HG03520 (cell line): ENCODE data around the gene PCBP3.

ENCODE experiments used
- ATAC-seq: cut with Tn5 transposase; IDR thresholded peaks from one replicate; pipeline ENCODE4 v1.9.1; 2021; ENCODE audit warnings: mild to moderate bottlenecking, moderate library complexity; ENCODE audit not compliant: unreplicated experiment

The PCBP3 gene

DNA sequence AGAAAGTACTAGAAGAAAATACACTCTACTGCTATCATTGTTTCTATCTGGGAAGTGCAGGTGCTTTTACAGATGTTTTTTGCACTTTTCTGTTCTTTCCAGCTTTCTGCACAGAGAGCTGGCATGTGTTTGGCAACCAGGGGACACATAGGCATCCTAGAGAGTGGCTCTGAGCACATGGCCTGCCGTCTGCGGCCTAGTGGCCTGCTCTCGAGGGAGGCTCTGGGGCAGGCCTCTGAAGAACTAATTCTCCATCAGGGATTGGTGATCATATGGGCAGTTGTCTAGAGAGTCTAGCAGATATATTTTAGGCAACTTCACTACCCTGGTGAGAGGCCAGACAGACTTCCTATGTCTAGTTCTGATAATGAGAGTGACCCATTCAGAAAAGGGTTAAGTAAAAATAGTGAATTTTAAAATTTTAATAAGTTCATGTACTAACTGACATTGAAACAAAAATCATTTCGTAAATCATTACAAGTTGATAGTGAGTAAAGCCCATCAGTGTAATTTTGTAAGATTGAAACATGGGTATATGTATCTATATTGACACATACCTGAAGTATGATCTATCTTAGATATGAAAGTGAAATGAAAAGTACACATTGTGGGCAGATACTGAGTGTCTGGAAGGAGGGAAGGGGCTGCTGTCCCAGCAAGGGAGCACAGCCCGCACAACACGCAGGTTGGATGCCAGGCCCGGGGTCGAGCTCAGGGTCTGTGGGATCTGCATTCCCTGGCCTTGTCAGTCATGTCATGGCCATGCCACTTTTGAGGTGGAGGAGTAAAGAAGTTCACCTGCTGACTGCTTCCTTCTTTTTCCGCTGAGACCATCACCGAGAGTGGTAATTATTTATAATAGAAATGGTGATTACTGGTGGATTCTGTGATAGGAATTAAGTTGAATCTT lies 79.8 kb downstream of the PCBP3 start:
- ATAC-seq = no peak

DNA sequence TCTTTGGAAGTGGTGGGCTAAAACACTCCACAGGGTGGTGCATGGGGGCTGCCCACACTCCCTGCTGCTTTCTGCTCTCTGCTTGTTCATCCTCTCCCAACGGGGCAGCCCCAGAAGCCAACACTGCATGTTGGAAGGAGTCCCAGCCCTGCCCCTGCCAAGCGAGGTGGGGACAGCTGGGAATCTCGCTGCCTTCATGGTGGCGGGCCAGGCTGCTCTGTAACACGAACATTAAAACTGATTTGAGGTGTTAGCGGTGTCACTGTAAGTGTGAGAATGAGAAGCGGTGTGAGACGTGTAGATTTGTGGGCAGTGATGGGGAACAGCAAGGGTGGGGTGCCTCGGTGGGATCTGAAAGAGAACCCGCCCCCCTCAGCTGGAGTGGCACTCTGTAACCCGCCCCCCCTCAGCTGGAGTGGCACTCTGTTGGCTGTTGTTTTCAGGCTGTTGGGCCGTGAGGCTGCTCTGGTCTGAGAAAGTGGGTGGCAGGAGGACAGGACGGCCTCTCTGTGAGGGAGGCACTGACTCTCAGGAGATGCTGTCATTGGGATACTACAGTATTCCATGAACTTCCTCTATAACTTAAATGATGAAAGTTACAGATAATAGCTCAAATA lies 80.9 kb downstream of the PCBP3 start:
- no peak for ATAC-seq

DNA sequence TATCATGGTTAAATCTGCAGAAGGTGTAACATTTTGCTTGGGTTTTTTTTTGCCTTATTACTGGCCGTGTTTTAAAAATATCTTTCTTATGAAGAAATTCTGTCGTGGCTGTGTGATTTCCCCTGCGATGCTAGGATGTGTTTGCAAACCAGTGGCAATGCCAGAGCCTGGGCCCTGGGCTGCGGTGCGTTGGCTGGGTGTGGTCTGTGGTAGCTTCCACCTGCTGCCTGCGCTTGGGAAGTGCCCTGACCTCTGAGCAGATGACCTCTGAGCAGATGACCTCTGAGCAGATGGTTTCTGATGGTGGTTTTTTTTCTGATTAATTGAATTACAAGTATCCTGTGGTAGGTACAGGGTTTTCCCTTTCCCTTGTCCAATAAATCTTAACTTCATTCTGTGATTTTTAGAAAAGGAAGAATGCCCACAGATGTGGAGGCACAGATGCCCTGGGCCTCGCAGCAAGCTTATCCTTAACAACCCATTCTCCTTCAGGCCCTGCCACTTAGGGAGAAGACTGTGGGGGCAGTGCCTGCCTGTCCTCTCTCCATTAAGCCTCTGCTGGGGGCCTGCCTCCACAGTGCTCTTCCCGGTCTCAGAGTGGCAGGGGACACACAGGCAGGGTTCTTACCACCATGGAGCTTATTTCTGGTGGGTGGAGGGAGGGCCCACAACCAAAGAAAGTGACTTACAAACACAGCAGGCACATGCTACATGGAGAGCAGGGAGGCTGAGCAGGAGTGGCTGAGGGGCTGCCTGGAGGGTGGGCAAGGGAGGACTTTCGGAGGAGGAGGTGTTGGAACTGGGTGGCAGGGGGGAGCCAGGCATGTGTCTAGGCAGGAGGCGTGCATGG lies 81.7 kb downstream of the PCBP3 start:
- ATAC-seq = no peak

DNA sequence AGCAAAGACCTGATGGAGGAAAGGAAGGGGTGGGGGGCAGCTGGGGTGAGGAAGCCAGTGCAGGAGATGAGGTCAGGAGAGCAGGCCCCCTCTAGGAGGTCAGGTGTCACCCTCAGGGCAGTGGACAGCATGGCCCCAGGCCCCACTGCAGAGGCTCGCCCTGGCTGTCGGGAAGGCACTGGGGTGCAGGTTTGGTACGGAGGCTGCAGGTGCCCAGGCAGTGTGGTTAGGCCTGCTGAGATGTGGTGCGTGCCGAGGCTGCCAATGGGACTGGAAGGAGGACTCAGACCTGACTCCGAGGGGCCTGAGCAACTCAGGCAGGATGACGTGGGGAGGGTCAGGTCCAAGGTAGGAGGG lies 82.3 kb downstream of the PCBP3 start:
- no peak for ATAC-seq

DNA sequence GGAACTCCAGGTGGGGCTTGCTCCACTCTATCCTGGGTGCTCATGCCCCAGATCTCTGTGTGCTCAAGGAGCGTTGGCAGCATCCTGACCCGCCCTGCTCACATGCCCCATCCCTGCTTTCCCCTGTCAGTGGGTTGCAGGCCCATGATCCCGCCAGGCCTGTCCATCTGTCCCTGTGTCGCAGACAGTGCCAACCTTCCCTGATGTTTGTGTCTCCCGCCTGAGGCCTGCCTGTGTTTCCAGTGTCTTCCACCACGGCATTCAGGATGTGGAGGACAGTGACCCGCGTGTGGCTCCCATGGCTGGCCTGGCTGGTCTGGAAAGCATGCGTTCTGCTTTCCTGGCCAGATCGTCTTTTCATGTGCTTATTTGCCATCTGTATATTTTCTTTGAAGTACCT lies 82.9 kb downstream of the PCBP3 start:
- no peak for ATAC-seq

DNA sequence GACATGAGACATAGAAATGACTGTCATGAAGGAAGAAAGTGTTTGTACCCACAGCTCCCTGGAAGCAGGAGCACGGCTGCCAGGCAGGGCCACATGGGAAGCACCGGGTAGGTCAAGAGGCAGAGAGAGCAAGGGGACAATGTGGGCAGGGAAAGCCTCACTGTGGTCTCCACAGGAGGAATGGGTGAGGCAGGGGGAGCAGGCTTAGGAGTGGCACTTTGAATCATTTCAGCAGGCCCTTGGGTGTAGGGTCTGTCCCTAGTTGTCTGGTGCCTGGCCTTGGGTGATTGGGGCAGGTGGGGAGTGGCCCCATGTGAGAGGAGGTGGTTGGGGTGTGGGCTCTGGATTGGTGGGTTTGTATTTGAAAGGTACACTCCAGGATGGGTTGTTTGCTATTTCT lies 83.9 kb downstream of the PCBP3 start:
- no peak for ATAC-seq

DNA sequence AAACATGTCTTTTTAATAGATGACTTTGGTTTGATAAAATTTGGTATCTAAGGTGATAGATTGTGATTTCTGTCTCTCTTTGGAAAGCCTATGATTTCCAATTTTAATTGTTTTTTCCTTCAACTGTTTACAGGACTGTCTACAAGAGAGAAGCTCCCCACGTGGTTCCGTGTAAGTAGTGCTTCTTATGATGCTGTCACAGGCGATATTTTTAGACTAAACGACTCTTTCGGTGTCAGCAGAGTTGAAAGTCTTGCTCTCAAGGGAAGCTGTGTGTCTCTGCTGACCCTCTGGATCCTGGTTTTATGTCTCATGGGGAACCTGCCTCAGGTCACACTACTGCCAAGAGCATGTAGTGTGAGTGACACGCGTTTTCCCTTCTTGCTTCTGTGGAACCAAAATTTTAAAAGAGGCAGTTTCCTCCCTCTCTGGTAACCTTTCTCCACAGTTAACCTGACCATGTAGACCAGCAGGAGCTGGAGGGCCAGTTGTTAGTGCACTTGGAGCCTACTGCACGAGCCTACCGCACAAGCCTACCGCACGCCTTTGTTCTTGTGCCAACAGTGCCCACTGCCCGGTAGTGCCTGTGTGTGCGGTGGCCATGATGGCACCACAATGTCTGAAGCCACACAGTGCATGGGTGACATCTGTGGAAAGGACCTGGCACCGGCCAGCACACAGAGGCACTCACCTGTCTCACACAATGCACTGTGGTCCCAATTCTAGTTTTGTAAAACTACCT lies 91.9 kb downstream of the PCBP3 start:
- ATAC-seq = no peak

DNA sequence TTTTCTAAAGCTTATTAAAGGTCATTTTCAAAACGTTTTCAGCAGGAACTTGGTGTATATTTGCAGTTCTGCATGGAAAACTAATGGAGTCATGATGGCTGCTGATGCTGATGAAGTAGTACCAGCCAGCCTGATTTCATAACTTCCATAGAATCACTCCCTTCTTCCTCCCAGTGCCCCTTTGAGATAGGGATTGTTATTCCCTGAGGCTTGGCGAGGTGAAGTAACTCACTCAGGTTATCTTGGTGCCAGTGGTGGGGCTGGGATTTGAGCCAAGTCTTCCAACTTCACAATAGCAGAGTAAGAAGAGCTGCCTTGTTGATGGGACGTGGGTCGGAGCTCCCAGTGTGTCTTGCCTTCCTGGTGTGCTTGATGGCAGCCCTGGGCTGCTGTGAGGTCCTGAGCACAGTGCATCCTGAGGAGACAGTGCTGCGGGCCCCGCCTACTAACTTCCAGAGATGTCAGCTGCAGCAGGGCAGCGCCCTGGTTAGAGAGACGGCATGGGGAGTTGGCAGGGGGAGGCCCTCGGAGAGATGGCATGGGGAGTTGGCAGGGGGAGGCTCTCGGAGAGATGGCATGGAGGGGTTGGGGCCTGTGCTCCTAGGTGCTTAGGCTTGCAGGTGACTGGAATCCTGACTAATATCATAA lies 92.6 kb downstream of the PCBP3 start:
- ATAC-seq = no peak

DNA sequence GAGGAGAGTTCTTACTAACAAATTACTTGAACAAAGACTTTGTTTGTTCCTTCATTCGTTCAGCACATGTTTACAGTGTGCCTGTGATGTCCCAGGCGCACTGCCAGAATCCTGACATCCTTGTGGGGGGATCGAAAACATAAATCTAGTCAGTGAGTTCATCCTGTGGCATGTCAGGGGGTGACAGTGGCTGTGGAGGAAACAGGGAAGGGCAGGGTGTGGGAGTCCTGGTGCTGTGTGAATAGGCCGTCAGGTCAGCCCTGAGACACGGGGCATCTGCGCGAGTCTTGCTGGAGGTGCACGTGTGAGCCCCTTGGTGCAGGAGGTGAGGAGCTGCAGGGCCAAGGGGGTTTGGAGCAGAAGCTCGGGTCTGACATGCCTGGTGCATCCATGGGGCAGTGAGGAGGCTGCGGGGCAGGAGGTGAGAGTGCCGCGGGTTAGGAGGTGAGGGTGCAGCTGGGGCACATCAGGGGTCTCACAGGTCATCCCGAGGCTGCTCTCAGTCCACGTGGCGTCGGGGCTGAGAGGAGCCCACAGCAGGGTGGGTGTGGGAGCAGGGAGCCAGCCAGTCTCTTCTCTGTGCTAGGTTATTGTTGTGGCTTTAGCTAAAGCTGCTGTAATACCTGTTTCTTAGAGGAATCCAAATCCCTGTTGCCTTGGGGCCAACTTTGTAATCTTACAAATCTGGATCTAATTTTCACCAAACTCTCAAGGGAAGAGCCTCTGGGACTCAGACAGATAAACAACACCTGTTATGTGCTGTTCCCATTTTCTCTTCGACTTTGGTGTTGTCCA lies 93.4 kb downstream of the PCBP3 start:
- no peak for ATAC-seq

DNA sequence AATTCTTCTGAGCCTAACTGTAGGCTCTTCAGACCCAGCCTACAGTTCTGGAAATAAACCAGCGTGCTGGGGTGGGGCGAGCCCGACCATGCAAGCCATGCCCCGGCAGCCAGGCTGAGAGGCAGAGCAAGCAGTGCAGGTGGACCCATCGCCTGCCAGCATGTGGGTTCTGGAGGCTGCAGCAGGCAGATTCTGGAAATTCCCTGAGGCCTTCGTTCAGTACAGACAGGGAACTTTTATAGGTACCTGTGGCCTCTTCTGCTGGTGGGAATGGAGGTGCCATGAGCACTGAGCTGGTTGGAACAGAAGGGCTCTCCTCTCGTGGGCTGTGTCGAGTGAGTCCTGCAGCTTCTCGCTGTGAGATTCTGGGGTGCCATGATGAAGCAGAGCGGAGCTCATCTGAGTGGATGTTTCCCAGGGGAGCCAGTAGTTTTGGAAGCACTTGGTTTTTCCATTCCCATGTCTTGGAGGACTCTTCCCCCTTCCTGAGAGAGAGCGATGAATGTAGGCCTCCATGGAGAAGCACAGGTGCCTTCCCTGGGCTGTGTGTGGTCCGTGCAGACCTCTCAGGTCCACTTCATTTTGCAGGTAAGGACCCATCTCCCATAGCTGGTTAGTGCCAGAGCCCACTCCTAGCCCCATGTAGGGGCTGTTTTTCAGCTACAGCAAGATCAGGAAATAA lies 94.1 kb downstream of the PCBP3 start:
- no peak for ATAC-seq

DNA sequence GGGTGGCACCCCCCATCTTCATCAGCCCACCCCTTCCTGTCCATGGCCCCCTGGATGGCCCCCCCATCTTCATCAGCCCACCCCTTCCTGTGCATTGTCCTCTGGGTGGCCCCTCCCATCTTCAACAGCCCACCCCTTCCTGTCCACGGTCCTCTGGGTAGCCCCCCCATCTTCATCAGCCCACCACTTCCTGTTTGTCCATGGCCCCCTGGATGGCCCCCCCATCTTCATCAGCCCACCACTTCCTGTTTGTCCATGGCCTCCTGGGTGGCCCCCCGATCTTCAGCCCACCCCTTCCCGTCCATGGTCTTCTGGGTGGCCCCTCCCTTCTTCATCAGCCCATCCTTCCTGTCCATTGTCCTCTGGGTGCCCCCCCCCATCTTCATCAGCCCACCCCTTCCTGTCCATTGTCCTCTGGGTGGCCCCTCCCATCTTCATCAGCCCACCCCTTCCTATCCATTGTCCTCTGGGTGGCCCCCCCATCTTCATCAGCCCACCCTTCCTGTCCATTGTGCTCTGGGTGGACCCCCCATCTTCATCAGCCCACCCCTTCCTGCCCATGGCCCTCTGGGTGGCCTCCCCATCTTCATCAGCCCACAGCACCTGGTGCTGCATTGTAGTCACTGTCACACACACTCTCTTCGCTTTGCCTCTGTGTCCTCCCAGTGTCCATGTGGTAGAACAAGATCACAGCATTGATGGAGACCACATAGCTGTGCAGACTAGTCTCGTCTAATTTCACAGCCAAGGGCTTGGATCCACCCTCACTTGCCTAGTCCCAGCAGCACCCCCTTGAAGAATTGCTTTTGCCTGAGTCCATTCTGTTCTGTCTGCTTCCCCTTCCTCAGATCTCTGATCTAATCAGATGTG lies 95.9 kb downstream of the PCBP3 start:
- no peak for ATAC-seq

DNA sequence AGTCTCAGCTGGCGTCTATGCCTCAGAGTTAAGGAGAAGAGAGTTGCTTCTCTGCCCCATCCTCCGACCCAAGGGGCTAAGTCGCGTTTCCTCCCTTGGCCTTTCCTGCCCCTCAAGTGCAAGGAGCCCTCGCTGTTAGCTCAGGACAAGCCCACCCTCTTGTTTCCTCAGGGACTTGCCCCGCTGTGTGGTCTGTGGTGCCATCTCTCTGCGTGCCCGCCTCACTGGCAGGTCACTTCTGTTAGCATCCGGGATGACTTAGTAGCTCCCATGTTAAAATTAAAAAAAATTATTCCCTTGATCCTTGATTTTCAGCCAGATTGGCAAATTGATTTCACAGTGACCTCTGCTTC lies 96.5 kb downstream of the PCBP3 start:
- ATAC-seq = no peak

DNA sequence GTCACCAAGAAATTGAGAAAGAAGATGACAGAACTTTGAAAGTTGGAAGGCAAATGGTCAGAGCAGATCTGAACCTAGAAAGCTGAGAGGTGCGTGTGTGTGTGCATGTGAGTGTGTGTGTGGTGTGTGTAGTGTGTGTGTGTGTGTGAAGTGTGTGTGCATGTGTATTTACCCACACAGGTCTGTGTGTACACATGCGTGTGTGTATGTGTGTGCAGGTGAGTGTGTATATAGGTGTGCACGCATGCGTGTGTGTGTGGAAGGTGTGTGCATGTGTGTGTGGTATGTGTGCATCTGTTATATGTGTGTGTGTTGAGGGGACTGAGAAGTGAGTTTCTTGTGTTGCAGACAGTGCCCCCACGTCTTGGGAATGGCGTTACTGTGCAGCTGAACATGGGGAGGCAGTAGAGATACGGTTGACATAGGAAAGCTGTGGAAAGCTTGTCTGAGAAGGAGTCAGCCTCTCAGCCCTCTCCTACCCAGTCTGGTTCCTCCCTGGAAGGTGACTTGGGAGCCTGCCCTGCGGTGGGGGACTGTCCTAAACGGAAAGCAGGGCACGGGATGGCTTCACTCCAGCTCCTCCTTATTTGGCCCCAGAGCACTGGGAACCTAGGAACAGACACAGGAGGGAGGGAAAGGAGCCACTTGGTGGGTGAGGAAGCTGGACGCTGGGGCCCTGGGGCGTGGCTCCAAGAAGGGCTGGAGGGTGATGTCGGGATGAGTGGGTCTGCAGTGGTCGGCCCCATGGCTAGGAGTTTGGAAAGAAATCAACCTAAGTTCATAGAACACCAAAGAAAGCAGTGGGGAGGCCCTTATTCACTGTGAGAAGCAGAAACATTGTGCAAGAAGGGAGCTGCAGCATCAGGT lies 97.2 kb downstream of the PCBP3 start:
- no peak for ATAC-seq

DNA sequence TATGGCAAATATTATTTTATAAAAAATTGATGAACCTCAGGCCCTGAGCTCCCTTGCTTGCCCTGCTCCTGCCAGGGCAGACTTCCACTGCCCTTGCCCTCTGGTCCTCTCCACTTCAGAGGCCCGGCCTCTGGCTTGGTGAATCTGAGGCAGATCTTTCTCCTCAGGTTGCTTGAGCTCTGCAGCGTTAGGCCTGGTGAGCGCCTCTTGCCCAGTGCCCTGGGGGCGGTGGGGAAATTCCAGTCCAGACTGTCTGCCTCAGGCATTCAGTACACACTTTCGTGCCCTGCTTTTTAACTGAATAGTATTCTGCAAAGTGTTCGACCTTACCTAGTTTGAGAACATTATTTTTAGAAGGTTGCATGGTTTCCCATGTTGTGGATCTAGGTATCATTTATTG lies 98.2 kb downstream of the PCBP3 start:
- ATAC-seq = no peak

DNA sequence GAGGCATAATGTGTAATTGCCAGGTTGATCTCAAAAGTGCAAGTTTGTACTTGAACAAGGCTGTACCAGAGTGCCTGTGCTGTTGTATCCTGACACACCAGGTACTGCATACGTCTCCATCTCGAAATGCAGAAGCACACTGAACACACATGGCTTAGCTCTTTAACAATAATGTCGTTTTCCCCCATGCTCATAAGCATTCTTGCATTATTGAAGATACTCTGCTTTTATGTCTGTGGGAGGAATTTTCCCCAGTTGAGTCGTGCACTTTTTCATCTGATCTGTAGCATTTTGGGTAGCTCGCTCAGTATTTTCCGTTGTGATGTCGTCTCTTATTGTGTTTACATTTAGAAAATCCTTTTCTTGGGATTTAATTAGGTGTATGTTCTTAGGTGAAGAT lies 98.7 kb downstream of the PCBP3 start:
- no peak for ATAC-seq

DNA sequence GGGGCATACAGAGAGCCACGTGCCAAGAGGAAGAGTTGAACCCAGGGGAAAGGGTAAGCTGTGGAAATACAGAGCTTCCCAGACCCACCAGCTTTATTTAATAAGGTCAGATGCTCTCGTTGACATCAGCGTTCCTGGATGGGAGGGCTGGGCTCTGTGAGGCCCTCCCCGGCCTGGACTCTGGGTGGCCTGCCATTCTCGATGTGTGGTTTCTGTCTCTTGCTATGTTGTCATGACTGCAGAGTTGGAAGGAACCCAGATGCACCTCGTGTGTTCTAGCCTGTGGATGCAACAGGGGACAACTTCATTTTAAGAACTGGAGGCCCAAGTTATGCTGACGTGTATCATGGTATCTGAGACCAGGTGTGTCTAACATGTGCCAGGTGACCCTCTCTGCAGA lies 101.7 kb downstream of the PCBP3 start:
- no peak for ATAC-seq

DNA sequence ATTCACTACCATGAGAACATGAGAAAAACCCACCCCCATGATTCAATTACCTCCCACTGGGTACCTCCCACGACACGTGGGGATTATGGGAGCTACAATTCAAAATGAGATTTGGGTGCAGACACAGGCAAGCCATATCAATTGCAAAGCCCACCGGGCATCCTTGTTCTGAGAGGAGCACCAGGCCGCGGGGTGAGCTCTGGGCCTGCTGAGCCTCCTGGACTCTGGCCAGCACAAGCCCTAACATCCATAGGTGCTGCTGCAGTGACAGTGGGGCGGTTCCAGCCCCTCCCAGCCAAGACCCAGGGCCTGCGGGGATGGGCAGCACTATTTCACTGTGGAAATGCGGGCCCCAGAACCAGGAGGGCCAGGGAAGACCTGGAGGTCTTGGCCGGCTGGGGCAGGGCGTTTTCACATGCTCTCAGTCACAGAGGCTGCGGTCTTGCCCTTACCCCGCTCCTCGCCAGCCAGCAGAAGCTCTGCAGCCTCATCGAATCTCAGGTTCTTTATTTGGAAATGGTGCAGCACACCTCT lies 103.8 kb downstream of the PCBP3 start:
- no peak for ATAC-seq
